Gastrocnemius medialis (tissue), 4 donors: Measurements from ENCODE around the gene CXCR5.

ENCODE experiments used
- CTCF ChIP-seq, 5 experiments: fragments of 450-650 bp in 3 of 5; fragments of 200-600 bp in 2 of 5; sonication (generic) in 2 of 5; IDR thresholded peaks in 4 of 5; conservative IDR thresholded peaks in 1 of 5; 1 replicate in 4 of 5; 2 replicates in 1 of 5; pipeline ENCODE4 v1.5.1; 2016 to 2019; ENCODE audit warnings: antibody characterized with exemption in 5 of 5, mild to moderate bottlenecking in 3 of 5, moderate library complexity in 3 of 5
- POLR2A ChIP-seq, 2 donors: fragments of 450-650 bp; IDR thresholded peaks; one replicate each; pipeline ENCODE4 v1.6.1; 2017; ENCODE audit warnings: antibody characterized with exemption in 2 of 2, mild to moderate bottlenecking in 2 of 2, moderate library complexity in 2 of 2

DNA sequence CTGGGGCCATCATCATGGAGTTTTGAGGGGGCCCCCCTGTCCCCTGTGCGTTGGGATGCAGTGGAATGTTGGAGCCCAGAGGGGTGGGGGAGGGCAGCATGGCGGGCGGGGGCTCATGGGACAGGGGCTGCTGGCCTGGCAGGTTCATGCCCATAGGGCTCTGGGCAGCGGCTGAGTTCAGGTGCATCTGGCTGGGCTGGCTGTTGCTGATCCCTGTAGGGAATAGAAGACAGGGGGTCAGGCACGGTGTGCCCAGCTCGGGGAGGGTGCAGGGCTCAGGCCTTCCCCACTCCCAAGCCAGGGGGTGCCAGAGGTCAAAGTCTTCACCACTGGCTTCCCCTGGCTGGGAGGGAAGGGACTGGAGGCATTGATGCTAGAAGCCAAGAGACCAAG, 15.6 kb downstream of the CXCR5 start:
- TF ChIP-seq CTCF (IDR thresholded peaks at IDR 0.05 in 4 of 5, conservative IDR thresholded peaks at IDR 0.05 in 1 of 5) (no peak), POLR2A (IDR thresholded peaks at IDR 0.05) (no peak)
